ENCODE results near the gene ZBTB17. TPM values are rescaled to one million over a fixed set of nuclear protein-coding genes. Genes with fewer than 3 reads are reported as not detected.

Gene ZBTB17
- total and polyA plus RNA-seq, 11 donors: 14.5 to 29.2 (median 22.1) TPM

Other genes with a start within 250 kb of the ZBTB17 start
- gene SLC25A34, start 239.8 kb downstream of the ZBTB17 start, total RNA-seq: 10 to 100 TPM in 6 of 9 donors, 1 to 10 TPM in 3; 4.8 to 71.2 (median 17.8) TPM
- 10 to 100 TPM in 1 of 2 donors, 1 to 10 TPM in 1; 1.6 to 25.9 TPM for gene SLC25A34, start 239.8 kb downstream of the ZBTB17 start, polyA plus RNA-seq
- not detected for gene TMEM82, start 233.6 kb downstream of the ZBTB17 start, total RNA-seq
- gene TMEM82, start 233.6 kb downstream of the ZBTB17 start, polyA plus RNA-seq: not detected
- gene FBLIM1, start 217.3 kb downstream of the ZBTB17 start, total RNA-seq: 100 to 1,000 TPM in 1 of 9 donors, 10 to 100 TPM in 8; 49.3 to 103 (median 73.8) TPM
- gene FBLIM1, start 217.3 kb downstream of the ZBTB17 start, polyA plus RNA-seq: 10 to 100 TPM; 31.6 to 58.4 TPM
- 1 to 10 TPM; 2.0 to 7.5 (median 3.8) TPM for gene UQCRHL, start 168.5 kb downstream of the ZBTB17 start, total RNA-seq
- 1 to 10 TPM; 6.6 to 9.8 TPM for gene UQCRHL, start 168.5 kb downstream of the ZBTB17 start, polyA plus RNA-seq
- 10 to 100 TPM; 18.3 to 41.5 (median 31.3) TPM for gene SPEN, start 128.4 kb downstream of the ZBTB17 start, total RNA-seq
- gene SPEN, start 128.4 kb downstream of the ZBTB17 start, polyA plus RNA-seq: 10 to 100 TPM; 11.0 to 20.2 TPM
- gene SRARP, start 28.1 kb upstream of the ZBTB17 start, total RNA-seq: 1 to 10 TPM in 1 of 9 donors, under 1 TPM in 7, not detected in 1; 0.08 to 1.7 (median 0.21) TPM
- gene SRARP, start 28.1 kb upstream of the ZBTB17 start, polyA plus RNA-seq: 1 to 10 TPM in 1 of 2 donors, under 1 TPM in 1; 0.32 to 1.1 TPM
- gene HSPB7, start 41.9 kb upstream of the ZBTB17 start, total RNA-seq: over 10,000 TPM in 1 of 9 donors, 1,000 to 10,000 TPM in 8; 2,598 to 10,910 (median 4,655) TPM
- 1,000 to 10,000 TPM; 7,048 to 8,299 TPM for gene HSPB7, start 41.9 kb upstream of the ZBTB17 start, polyA plus RNA-seq
- 1 to 10 TPM in 1 of 9 donors, under 1 TPM in 6, not detected in 2; 0.25 to 1.1 (median 0.53) TPM for gene CLCNKA, start 45.9 kb upstream of the ZBTB17 start, total RNA-seq
- gene CLCNKA, start 45.9 kb upstream of the ZBTB17 start, polyA plus RNA-seq: under 1 TPM; 0.25 to 0.95 TPM
- 1 to 10 TPM in 8 of 9 donors, under 1 TPM in 1; 0.51 to 2.7 (median 1.8) TPM for gene CLCNKB, start 67.7 kb upstream of the ZBTB17 start, total RNA-seq
- gene CLCNKB, start 67.7 kb upstream of the ZBTB17 start, polyA plus RNA-seq: 1 to 10 TPM in 1 of 2 donors, under 1 TPM in 1; 0.50 to 1.5 TPM
- 10 to 100 TPM in 1 of 9 donors, 1 to 10 TPM in 8; 1.2 to 17.8 (median 3.4) TPM for gene FAM131C, start 97.5 kb upstream of the ZBTB17 start, total RNA-seq
- gene FAM131C, start 97.5 kb upstream of the ZBTB17 start, polyA plus RNA-seq: 1 to 10 TPM; 1.1 to 9.3 TPM
- 10 to 100 TPM in 8 of 9 donors, 1 to 10 TPM in 1; 7.6 to 34.7 (median 14.8) TPM for gene EPHA2, start 180.0 kb upstream of the ZBTB17 start, total RNA-seq
- gene EPHA2, start 180.0 kb upstream of the ZBTB17 start, polyA plus RNA-seq: 10 to 100 TPM in 1 of 2 donors, 1 to 10 TPM in 1; 5.6 to 14.0 TPM
- 1 to 10 TPM in 8 of 9 donors, under 1 TPM in 1; 0.97 to 3.8 (median 2.3) TPM for gene ARHGEF19, start 236.6 kb upstream of the ZBTB17 start, total RNA-seq
- gene ARHGEF19, start 236.6 kb upstream of the ZBTB17 start, polyA plus RNA-seq: 1 to 10 TPM in 1 of 2 donors, under 1 TPM in 1; 0.99 to 3.5 TPM

Measured in heart left ventricle (tissue), 11 donors.